ENCODE measurements around the gene C1orf52.

The C1orf52 gene

GRCh38 chr1:85237613-85238012 is 21.8 kb downstream of the C1orf52 start:
- no peak for DNase-seq

- DNase-seq, result no peak
Observed at GRCh38 chr1:85230305-85230977, 29.0 kb downstream of the C1orf52 start.

GRCh38 chr1:85229574-85230097 is 29.8 kb downstream of the C1orf52 start:
- no peak for DNase-seq

- no peak for DNase-seq
Observed at GRCh38 chr1:85228972-85229371, 30.5 kb downstream of the C1orf52 start.

- no peak for DNase-seq
Observed at GRCh38 chr1:85225624-85226380, 33.7 kb downstream of the C1orf52 start.

GRCh38 chr1:85224734-85225623 is 34.5 kb downstream of the C1orf52 start:
- DNase-seq, result no peak

- no peak for DNase-seq
Observed at GRCh38 chr1:85224295-85224694, 35.2 kb downstream of the C1orf52 start.

GRCh38 chr1:85223334-85223733 is 36.1 kb downstream of the C1orf52 start:
- no peak for DNase-seq

- DNase-seq, result no peak
Observed at GRCh38 chr1:85220756-85221201, 38.7 kb downstream of the C1orf52 start.

- no peak for DNase-seq
Observed at GRCh38 chr1:85219853-85220610, 39.4 kb downstream of the C1orf52 start.

GRCh38 chr1:85216697-85217096 is 42.8 kb downstream of the C1orf52 start:
- no peak for DNase-seq

GRCh38 chr1:85214654-85215053 is 44.8 kb downstream of the C1orf52 start:
- no peak for DNase-seq

- DNase-seq, result no peak
Observed at GRCh38 chr1:85208488-85208887, 51.0 kb downstream of the C1orf52 start.

GRCh38 chr1:85203573-85204171 is 55.8 kb downstream of the C1orf52 start:
- no peak for DNase-seq

GRCh38 chr1:85202864-85203255 is 56.6 kb downstream of the C1orf52 start:
- no peak for DNase-seq

GRCh38 chr1:85202092-85202863 is 57.2 kb downstream of the C1orf52 start:
- no peak for DNase-seq

GRCh38 chr1:85201340-85202091 is 57.9 kb downstream of the C1orf52 start:
- peak in 36 of 51 donors; percentile 5 to 61 (median 30) for DNase-seq

- DNase-seq, result peak in 42 of 51 donors; percentile 7 to 68 (median 41)
Observed at GRCh38 chr1:85200463-85201339, 58.8 kb downstream of the C1orf52 start, which contains the start of gene SYDE2. SYDE2 (minus strand) TSS chr1:85201016; CDS start chr1:85200996, 20 bp downstream.

Data from hypothalamus (tissue), 51 donors.